ENCODE data around the gene ABITRAM. TPM values are rescaled to one million over a fixed set of nuclear protein-coding genes. Genes with fewer than 3 reads are reported as not detected.
"Not testable (repeated sequence)": the region's sequence is repeated elsewhere in the genome, so short reads cannot be mapped to it uniquely, and the experiment has no call there.

ABITRAM gene, protein sequence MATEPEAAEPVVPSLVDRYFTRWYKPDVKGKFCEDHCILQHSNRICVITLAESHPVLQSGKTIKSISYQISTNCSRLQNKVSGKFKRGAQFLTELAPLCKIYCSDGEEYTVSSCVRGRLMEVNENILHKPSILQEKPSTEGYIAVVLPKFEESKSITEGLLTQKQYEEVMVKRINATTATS
- total RNA-seq = 1 to 10 TPM; 9.2 to 9.3 TPM

DNA sequence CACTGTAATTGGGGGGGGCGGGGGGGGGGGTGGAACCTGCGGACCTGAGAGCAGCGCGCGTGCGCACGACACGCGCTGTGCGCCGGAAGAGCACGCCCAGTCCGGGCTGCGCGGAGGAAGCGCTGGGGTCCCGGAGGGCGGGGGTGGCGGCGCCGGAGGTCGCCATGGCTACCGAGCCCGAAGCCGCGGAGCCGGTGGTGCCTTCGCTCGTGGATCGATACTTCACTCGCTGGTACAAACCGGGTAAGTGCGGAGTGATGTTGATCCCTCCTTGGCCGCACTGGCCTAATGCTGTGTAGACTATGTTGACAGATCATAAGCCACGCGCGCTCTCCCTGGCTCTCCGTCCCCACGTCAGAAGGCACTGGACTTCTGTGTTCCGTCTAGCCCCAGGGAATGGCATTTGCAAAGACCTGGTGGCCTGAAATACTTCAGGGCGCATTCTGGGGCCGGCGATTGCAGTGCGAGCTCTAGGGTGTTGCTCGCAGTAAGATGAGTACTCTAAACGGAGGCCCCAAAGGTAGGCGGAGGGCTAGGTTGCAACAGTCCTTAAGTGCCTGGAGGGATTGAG, at the start of gene ABITRAM:
ABITRAM (plus strand) TSS at position 78 of the 571 bp plus-strand sequence; CDS start at position 165, 87 bp downstream.
- Mint-ChIP-seq H3K27ac (peak within 1 kb of the TSS; percentile 98), H3K4me1 (ENCODE audit: low read depth) (peaks cover 24% of the 10 kb centered on the region)
- CTCF ChIA-PET = interaction anchor here (1.1 kb wide), 1 partner anchor 20 kb away, joined by 3 read pairs; no protein-coding TSS in a partner anchor

DNA sequence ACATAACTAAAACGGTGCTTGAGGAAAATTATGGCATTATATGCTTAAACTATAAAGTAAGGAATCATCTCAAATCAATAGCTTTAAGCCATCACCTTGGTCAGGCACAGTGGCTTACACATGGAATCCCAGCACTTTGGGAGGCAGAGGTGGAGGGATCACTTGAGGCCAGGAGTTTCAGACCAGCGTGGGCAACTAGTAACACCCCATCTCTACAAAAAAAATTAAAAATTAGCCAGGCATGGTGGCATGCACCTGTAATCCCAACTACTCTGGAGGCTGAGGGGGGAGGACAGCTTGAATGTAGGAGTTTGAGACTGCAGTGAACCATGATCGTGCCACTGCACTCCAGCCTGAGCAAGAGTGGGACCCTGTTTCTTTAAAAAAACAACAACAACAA, 49.5 kb upstream of the ABITRAM start:
- no peaks in the 10 kb centered on the region for H3K27me3 Mint-ChIP-seq (ENCODE audit: low read depth)
- H3K4me3 Mint-ChIP-seq = no peak overlapping the region
- H3K36me3 Mint-ChIP-seq (ENCODE audit: low read depth) = peaks cover 28% of the 10 kb centered on the region
- no peaks in the 10 kb centered on the region for H3K9me3 Mint-ChIP-seq (ENCODE audit: insufficient read depth)
- CTCF ChIA-PET = interaction anchor here (0.9 kb wide), 1 partner anchor 14 kb away, joined by 4 read pairs; no protein-coding TSS in a partner anchor
- no peak overlapping the region for H3K27ac Mint-ChIP-seq
- ATAC-seq = no peak
- POLR2A ChIA-PET = interaction anchor here (0.6 kb wide), 1 partner anchor 293 kb away, joined by 3 read pairs; no protein-coding TSS in a partner anchor
- H3K4me1 Mint-ChIP-seq (ENCODE audit: low read depth) = peaks cover 7% of the 10 kb centered on the region
- no peak for DNase-seq

More for the DNA sequence above, at the start of gene ABITRAM:
- Mint-ChIP-seq H3K4me3 (peak within 1 kb of the TSS; percentile 98), H3K9me3 (ENCODE audit: insufficient read depth) (no peaks in the 10 kb centered on the region), H3K27me3 (ENCODE audit: low read depth) (no peaks in the 10 kb centered on the region), H3K36me3 (ENCODE audit: low read depth) (peaks cover 11% of the 10 kb centered on the region)
- peak; percentile 77 for ATAC-seq
- POLR2A ChIA-PET = interaction anchor here (0.6 to 1.2 kb wide), 3 partner anchors 14 to 76 kb away, joined by 3 to 4 read pairs (median 3); no protein-coding TSS in a partner anchor
- peak; percentile 81 for DNase-seq

DNA sequence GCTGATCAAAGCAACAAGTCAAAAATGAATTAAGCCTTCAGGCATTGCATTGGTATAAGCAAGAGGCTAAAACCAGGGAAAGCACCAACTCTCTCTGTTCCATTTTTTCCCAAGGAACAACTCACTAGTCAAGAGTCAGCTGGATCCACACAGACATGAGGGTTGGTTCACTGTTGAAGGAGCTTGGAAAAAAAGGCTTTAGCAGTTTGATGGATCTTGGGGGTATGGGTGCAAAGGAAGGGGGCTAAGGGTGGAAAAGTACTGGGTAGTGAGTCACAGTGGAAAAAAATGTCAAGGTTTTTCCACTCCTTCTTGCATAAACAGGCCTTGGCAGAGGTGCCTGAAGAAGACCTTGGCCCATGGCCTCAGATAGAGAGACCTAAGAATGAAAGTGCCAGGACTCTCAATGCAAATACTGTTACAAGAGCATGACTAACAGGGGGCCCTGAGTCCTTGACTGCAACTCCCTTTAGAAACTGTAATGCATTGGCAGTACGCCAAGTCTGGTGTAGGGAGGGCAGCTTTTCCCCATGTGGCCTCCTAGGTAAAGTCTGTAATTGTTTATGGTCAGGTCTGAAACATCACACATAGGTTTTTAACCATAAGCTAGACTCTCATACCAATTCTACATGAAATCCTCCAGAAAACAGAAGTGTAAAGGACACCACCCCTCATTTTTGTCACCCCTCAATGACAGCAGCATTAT, 48.4 kb upstream of the ABITRAM start:
- ChIA-PET POLR2A (no interaction called here), CTCF (interaction anchor here (0.9 to 1.0 kb wide), 2 partner anchors 8 to 526 kb away, joined by 3 read pairs; no protein-coding TSS in a partner anchor)
- DNase-seq (peak; percentile 22), ATAC-seq (peak; percentile 57)
- Mint-ChIP-seq H3K27ac (no peak overlapping the region), H3K4me1 (ENCODE audit: low read depth) (peaks cover 7% of the 10 kb centered on the region), H3K36me3 (ENCODE audit: low read depth) (peaks cover 32% of the 10 kb centered on the region), H3K9me3 (ENCODE audit: insufficient read depth) (no peaks in the 10 kb centered on the region), H3K4me3 (no peak overlapping the region), H3K27me3 (ENCODE audit: low read depth) (no peaks in the 10 kb centered on the region)

DNA sequence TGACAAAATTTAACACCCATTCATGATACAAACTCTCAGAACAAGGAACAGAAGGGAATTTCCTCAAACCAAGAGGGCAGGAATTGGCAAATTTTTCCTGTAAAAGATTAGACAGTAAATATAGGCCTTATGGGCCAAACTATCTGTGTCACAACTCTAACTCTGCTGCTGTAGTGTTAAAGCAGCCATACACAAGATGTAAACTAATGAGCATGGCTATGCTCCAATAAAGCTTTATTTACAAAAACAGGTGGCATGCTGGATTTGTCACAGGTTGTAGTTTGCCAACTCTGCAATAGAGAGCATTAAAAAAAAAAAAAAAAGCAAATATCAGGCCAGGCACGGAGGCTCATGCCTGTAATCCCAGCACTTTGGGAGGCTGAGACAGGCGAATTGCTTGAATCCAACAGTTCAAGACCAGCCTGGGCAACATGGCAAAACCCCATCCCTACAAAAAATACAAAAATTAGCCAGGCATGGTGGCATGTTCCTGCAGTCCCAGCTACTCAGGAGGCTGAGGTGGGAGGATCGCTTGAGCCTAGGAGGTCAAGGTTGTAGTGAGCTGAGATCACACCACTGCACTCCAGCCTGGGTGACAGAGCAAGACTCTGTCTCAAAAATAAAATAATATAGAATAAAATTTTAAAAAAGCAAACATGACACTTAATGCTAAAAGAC, 47.5 kb upstream of the ABITRAM start:
- CTCF ChIA-PET = interaction anchor here (1.8 kb wide), 1 partner anchor 67 kb away, joined by 5 read pairs; no protein-coding TSS in a partner anchor
- DNase-seq; H3K9me3 Mint-ChIP-seq (ENCODE audit: insufficient read depth); H3K27me3 Mint-ChIP-seq (ENCODE audit: low read depth); ATAC-seq; H3K4me3 Mint-ChIP-seq; H3K4me1 Mint-ChIP-seq (ENCODE audit: low read depth); H3K27ac Mint-ChIP-seq: not testable (repeated sequence)
- peaks cover 36% of the 10 kb centered on the region for H3K36me3 Mint-ChIP-seq (ENCODE audit: low read depth)
- POLR2A ChIA-PET = interaction anchor here (0.6 kb wide), 1 partner anchor 217 kb away, joined by 5 read pairs; no protein-coding TSS in a partner anchor

DNA sequence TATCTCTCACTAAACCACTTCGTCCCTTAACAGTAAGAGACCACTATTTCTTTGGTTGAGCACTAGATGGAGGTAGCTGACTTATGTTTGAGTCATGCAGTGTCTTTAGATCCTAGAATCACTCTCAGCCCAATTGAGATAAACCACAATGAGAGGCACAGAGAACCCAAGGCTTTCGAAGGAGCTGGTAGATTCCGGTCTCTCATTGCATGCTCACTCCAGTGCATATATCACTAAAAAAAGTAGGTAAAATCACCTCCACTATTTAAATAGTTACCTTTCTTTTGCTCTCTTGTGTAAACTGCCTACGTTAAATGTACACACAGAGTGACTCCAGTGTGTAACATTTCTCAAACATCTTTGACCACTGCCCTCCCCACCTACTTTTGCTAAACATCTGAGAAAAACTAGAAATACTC, 44.5 kb upstream of the ABITRAM start:
- no peak for DNase-seq
- CTCF ChIA-PET = interaction anchor here (1.8 kb wide), 1 partner anchor 64 kb away, joined by 4 read pairs; no protein-coding TSS in a partner anchor
- H3K9me3 Mint-ChIP-seq (ENCODE audit: insufficient read depth) = no peaks in the 10 kb centered on the region
- no peak for ATAC-seq
- no peaks in the 10 kb centered on the region for H3K27me3 Mint-ChIP-seq (ENCODE audit: low read depth)
- H3K4me1 Mint-ChIP-seq (ENCODE audit: low read depth) = peaks cover 5% of the 10 kb centered on the region
- H3K36me3 Mint-ChIP-seq (ENCODE audit: low read depth) = peaks cover 40% of the 10 kb centered on the region
- POLR2A ChIA-PET = no interaction called here
- no peak overlapping the region for H3K4me3 Mint-ChIP-seq
- H3K27ac Mint-ChIP-seq = no peak overlapping the region

DNA sequence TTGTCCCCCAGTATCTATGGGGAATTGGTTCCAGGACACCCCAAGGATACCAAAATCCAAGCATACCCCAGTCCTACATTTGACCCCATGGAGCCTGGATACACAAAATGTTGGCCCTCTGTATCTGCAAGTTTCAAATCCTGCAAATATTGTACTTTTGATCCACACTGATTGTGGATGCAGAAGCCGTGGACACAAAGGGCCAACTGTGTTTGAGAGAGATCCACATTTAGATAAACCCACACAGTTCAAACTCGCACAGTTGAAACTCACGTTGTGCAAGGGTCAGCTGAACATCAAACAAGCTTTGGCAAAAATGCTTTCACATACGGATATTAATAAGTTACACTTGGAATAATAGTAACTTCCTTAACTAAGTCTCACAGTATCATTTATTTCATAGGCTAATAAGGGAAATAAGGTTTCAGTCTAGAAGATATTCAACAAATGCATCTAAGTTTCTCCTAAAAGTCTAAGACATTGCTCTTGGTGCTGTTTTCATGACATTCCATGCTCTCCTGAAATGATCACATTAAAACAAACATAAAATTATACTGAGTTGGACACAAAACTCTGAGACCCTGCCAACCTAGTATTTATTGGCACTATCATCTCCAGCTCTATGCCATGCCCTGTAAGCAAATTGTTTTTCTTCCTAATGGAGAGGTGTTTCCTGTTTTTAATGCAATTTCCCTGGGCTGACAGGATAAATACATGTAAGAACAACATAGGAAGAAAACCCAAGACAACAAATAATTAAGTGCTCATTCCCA, 39.8 kb upstream of the ABITRAM start:
- DNase-seq = no peak
- H3K9me3 Mint-ChIP-seq (ENCODE audit: insufficient read depth) = no peaks in the 10 kb centered on the region
- H3K4me3 Mint-ChIP-seq = no peak overlapping the region
- H3K4me1 Mint-ChIP-seq (ENCODE audit: low read depth) = no peaks in the 10 kb centered on the region
- H3K27me3 Mint-ChIP-seq (ENCODE audit: low read depth) = no peaks in the 10 kb centered on the region
- H3K27ac Mint-ChIP-seq = no peak overlapping the region
- no peak for ATAC-seq
- POLR2A ChIA-PET = no interaction called here
- peaks cover 43% of the 10 kb centered on the region for H3K36me3 Mint-ChIP-seq (ENCODE audit: low read depth)
- CTCF ChIA-PET = interaction anchor here (0.6 to 1.0 kb wide), 3 partner anchors 9 to 152 kb away, joined by 3 read pairs; no protein-coding TSS in a partner anchor

DNA sequence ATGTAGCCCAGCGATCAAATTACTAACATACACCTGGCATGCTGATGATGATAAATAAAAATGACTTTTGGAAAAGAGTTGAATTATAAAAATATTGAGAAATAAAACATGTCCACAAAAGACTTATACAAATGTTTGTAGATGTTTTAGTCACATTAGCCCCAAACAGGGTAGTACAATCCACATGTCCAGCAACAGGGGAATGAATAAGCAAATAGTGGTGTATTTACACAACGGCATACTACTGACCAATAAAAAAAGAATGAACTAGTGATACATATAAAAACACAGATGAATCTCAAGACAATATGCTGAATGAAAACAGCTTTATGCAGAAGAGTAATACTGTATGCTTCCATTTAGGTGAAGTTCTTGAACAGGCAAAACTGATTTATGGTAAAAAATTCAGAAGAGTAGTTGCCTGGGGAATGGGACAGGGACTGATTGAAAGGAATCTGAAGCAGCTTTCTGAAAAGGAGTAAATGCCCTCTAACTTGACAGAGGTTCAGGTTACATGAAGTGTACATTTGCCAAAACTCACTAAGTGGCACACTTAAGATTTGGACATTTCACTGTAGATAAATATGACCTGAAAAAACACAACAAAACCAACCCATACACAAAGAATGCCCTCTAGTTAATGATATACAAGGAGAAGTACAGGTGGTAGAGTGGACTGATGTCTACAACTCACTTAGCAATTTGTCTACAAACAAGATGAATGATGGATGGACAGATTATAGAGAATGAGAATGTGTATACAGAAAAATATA, 36.7 kb upstream of the ABITRAM start:
- DNase-seq (no peak), ATAC-seq (no peak)
- H3K4me3 Mint-ChIP-seq = no peak overlapping the region
- peaks cover 37% of the 10 kb centered on the region for H3K36me3 Mint-ChIP-seq (ENCODE audit: low read depth)
- H3K9me3 Mint-ChIP-seq (ENCODE audit: insufficient read depth) = no peaks in the 10 kb centered on the region
- no peaks in the 10 kb centered on the region for H3K4me1 Mint-ChIP-seq (ENCODE audit: low read depth)
- ChIA-PET POLR2A (no interaction called here), CTCF (interaction anchor here (1.1 kb wide), 1 partner anchor 416 kb away, joined by 3 read pairs; no protein-coding TSS in a partner anchor)
- no peak overlapping the region for H3K27ac Mint-ChIP-seq
- H3K27me3 Mint-ChIP-seq (ENCODE audit: low read depth) = no peaks in the 10 kb centered on the region

DNA sequence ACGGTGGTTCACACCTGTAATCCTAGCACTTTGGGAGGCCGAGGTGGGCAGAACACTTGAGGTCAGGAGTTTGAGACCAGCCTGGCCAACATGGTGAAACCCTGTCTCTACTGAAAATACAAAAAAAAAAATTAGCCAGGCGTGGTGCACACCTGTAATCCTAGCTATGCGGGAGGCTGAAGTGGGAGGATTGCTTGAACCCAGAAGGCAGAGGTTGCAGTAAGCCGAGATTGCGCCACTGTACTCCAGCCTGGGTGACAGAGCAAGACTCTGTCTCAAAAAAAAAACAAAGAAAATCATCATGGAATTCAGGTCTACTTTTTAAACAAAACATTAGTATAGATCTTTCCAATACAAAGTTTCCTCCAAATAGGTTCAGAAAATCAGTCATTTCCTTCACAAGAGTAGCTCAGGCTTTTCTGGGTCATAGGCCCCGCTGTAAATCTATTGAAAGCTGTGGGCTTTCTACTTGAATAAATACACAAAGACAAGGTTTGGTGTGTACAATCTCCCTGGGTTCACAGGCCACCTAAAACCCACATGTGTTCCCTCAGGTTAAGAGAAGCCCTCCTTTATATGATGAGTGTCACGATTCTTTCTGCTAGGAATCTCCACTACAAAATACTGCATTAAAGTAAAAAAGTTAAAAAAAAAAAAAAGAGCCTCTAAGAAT, 35.0 kb upstream of the ABITRAM start:
- H3K9me3 Mint-ChIP-seq (ENCODE audit: insufficient read depth); DNase-seq; POLR2A ChIA-PET; H3K4me1 Mint-ChIP-seq (ENCODE audit: low read depth); H3K4me3 Mint-ChIP-seq; H3K27me3 Mint-ChIP-seq (ENCODE audit: low read depth); H3K27ac Mint-ChIP-seq; ATAC-seq: not testable (repeated sequence)
- CTCF ChIA-PET = interaction anchor here (1.0 to 2.0 kb wide), 2 partner anchors 15 to 55 kb away, joined by 4 read pairs; no protein-coding TSS in a partner anchor
- H3K36me3 Mint-ChIP-seq (ENCODE audit: low read depth) = peaks cover 45% of the 10 kb centered on the region

DNA sequence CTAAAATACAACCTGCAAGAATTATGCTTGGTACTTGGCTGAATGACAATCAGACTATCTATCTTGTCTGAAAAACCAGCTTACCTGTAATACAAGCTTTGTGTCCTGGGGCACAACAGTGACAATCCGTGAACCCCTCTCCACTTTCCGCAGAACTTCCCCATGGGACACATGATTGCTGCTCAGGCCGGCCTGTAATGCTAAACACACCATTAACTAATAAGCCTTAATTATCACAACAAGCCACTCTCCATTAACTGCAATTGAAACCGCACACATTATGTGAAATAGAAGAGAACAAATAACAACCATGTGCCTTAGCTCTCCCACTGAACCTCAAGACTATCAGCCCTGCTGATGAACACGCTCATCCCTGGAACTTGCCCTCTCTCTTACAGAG, 34.0 kb upstream of the ABITRAM start:
- Mint-ChIP-seq H3K4me1 (ENCODE audit: low read depth) (no peaks in the 10 kb centered on the region), H3K36me3 (ENCODE audit: low read depth) (peaks cover 44% of the 10 kb centered on the region), H3K27ac (no peak overlapping the region), H3K27me3 (ENCODE audit: low read depth) (no peaks in the 10 kb centered on the region), H3K4me3 (no peak overlapping the region), H3K9me3 (ENCODE audit: insufficient read depth) (no peaks in the 10 kb centered on the region)
- DNase-seq = no peak
- POLR2A ChIA-PET = no interaction called here
- ATAC-seq = no peak
- CTCF ChIA-PET = interaction anchor here (2.0 kb wide), 1 partner anchor 54 kb away, joined by 4 read pairs; no protein-coding TSS in a partner anchor
